Glutamatergic neuron (in vitro differentiated cells): ENCODE measurements around the gene HS3ST6. TPM values are rescaled to one million over a fixed set of nuclear protein-coding genes. Genes with fewer than 3 reads are reported as not detected.
"Not testable (repeated sequence)": the region's sequence is repeated elsewhere in the genome, so short reads cannot be mapped to it uniquely, and the experiment has no call there.

Experiments used
- DNase-seq: peaks from one replicate; pipeline ENCODE4 v3.0.0; 2022
- H3K27ac Mint-ChIP-seq: one replicate; pipeline ENCODE4 v1.8.0; 2020; ENCODE audit warnings: mild to moderate bottlenecking, mixed read lengths, inconsistent platforms; ENCODE audit not compliant: unreplicated experiment
- H3K27me3 Mint-ChIP-seq: one replicate; pipeline ENCODE4 v1.8.0; 2020; ENCODE audit warnings: mild to moderate bottlenecking, moderate library complexity, mixed read lengths, inconsistent platforms; ENCODE audit not compliant: unreplicated experiment
- H3K36me3 Mint-ChIP-seq: one replicate; pipeline ENCODE4 v1.8.0; 2020; ENCODE audit warnings: mild to moderate bottlenecking, mixed read lengths, inconsistent platforms; ENCODE audit not compliant: unreplicated experiment
- H3K4me1 Mint-ChIP-seq: one replicate; pipeline ENCODE4 v1.8.0; 2020; ENCODE audit warnings: mild to moderate bottlenecking, low read depth, mixed read lengths, inconsistent platforms; ENCODE audit not compliant: unreplicated experiment
- H3K4me3 Mint-ChIP-seq: one replicate; pipeline ENCODE4 v1.8.0; 2020; ENCODE audit warnings: mild to moderate bottlenecking, mixed read lengths, inconsistent platforms; ENCODE audit not compliant: unreplicated experiment
- H3K9me3 Mint-ChIP-seq: one replicate; pipeline ENCODE4 v1.8.0; 2020; ENCODE audit warnings: mild to moderate bottlenecking, moderate library complexity, mixed read lengths, inconsistent platforms; ENCODE audit not compliant: unreplicated experiment
- total RNA-seq: library from RNA; stranded (reverse); fragmentation: NEBNext Ultra II Directional; extraction: Animal tissue kit (Norgen Biotek cat#: 25700); gene quantifications from one replicate; pipeline ENCODE4 v1.2.1, GENCODE V29; 2021; ENCODE audit not compliant: unreplicated experiment
- TF ChIP-seq, protein P1 (sequence below): fragments of 200-600 bp; sonication (generic); IDR thresholded peaks from one replicate; pipeline ENCODE4 v1.5.0; 2021; ENCODE audit not compliant: partially characterized antibody, unreplicated experiment

Gene HS3ST6
- total RNA-seq, 1 donor from 2014 or later, result 7.8 TPM

- no peaks in the 10 kb centered on the region for H3K36me3 Mint-ChIP-seq
- peaks cover 16% of the 10 kb centered on the region for H3K9me3 Mint-ChIP-seq
- H3K27me3 Mint-ChIP-seq, result peaks cover 8% of the 10 kb centered on the region
- TF ChIP-seq, protein P1, sequence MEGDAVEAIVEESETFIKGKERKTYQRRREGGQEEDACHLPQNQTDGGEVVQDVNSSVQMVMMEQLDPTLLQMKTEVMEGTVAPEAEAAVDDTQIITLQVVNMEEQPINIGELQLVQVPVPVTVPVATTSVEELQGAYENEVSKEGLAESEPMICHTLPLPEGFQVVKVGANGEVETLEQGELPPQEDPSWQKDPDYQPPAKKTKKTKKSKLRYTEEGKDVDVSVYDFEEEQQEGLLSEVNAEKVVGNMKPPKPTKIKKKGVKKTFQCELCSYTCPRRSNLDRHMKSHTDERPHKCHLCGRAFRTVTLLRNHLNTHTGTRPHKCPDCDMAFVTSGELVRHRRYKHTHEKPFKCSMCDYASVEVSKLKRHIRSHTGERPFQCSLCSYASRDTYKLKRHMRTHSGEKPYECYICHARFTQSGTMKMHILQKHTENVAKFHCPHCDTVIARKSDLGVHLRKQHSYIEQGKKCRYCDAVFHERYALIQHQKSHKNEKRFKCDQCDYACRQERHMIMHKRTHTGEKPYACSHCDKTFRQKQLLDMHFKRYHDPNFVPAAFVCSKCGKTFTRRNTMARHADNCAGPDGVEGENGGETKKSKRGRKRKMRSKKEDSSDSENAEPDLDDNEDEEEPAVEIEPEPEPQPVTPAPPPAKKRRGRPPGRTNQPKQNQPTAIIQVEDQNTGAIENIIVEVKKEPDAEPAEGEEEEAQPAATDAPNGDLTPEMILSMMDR, result peak; percentile 38
- peaks cover 18% of the 10 kb centered on the region for H3K4me1 Mint-ChIP-seq
- peak; percentile 96 for DNase-seq
- H3K27ac Mint-ChIP-seq, result peak within 1 kb of the TSS; percentile 82
- peak within 1 kb of the TSS; percentile 90 for H3K4me3 Mint-ChIP-seq
These were observed 41.2 kb upstream of the HS3ST6 start, which contains the start of gene NDUFB10 for GRCh38 chr16:1959269-1960039. TSS of gene NDUFB10 (plus strand) at chr16:1959538. CDS start at chr16:1959625, 87 bp downstream.

- Mint-ChIP-seq H3K4me3 (peak overlapping the region; percentile 90), H3K36me3 (no peaks in the 10 kb centered on the region), H3K27me3 (peaks cover 5% of the 10 kb centered on the region), H3K27ac (peak overlapping the region; percentile 82), H3K4me1 (peaks cover 16% of the 10 kb centered on the region), H3K9me3 (peaks cover 12% of the 10 kb centered on the region)
- TF ChIP-seq, protein P1, result no peak
- DNase-seq, result no peak
These were observed 40.6 kb upstream of the HS3ST6 start for GRCh38 chr16:1958715-1959268.

GRCh38 chr16:1958143-1958491 is 39.9 kb upstream of the HS3ST6 start:
- H3K36me3 Mint-ChIP-seq, H3K27me3 Mint-ChIP-seq, DNase-seq, H3K4me3 Mint-ChIP-seq, H3K27ac Mint-ChIP-seq: not testable (repeated sequence)
- Mint-ChIP-seq H3K9me3 (peaks cover 12% of the 10 kb centered on the region), H3K4me1 (peaks cover 13% of the 10 kb centered on the region)

DNA sequence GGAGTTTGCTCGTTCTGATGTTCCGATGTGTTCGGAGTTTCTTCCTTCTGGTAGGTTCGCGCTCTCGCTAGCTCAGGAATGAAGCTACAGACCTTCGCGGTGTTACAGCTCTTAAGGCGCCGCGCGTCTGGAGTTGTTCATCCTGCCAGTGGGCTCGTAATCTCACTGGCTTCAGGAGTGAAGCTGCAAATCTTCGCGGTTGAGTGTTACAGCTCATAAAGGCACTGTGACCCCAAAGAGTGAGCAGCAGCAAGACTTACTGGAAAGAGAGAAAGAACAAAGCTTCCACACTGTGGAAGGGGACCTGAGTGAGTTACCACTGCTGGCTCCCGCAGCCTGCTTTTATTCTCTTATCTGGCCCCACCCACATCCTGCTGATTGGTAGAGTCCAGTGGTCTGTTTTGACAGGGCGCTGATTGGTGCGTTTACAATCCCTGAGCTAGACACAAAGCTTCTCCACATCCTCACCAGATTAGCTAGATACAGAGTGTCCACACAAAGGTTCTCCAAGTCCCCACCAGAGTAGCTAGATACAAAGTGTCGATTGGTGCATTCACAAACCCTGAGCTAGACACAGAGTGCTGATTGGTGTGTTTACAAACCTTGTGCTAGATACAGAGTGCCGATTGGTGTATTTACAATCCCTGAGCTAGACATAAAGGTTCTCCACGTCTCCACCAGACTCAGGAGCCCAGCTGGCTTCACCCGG is 39.4 kb upstream of the HS3ST6 start:
- not testable (repeated sequence) for H3K27ac Mint-ChIP-seq, H3K36me3 Mint-ChIP-seq, H3K4me3 Mint-ChIP-seq, DNase-seq, H3K27me3 Mint-ChIP-seq
- peaks cover 12% of the 10 kb centered on the region for H3K9me3 Mint-ChIP-seq
- peaks cover 11% of the 10 kb centered on the region for H3K4me1 Mint-ChIP-seq

DNA sequence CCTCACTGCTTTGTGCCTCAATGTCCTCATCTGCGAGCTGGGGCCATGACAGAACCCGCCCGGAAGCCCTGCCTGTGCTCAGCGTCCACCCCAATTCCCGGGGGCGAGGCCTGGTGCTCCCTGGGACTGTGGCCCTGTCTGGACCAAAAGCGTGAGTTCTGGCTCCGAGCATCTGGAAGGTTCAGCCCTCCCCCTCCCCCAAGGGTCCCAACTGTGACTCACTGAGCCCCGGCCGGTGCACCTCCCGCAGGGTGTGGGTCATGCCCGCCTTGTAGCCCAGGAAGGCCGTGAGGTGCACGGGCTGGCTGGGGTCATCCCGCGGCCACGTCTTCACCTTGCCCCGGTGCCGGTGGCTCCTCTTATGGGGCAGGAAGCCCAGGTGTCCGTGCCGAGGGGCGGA is 35.5 kb upstream of the HS3ST6 start:
- Mint-ChIP-seq H3K27ac (no peak overlapping the region), H3K36me3 (no peaks in the 10 kb centered on the region), H3K4me1 (peaks cover 2% of the 10 kb centered on the region), H3K4me3 (no peak overlapping the region), H3K9me3 (peaks cover 3% of the 10 kb centered on the region), H3K27me3 (peaks cover 2% of the 10 kb centered on the region)
- DNase-seq, result no peak
- TF ChIP-seq, protein P1, result no peak
